Calu3 (cell line): ENCODE measurements around the gene LSM12. TPM values are rescaled to one million over a fixed set of nuclear protein-coding genes. Genes with fewer than 3 reads are reported as not detected.

Source experiments
- BruUV-seq: library from RNA; stranded (reverse); fragments of 400-500 nt; replicated peaks from 2 replicates; lab custom pipeline; 2021; lab: Mats Ljungman, UMichigan
- CTCF ChIA-PET: fragments of 300-600 bp; sonication (Branson Sonifier 250); formaldehyde crosslinking; loops from one replicate; lab custom pipeline; 2022; ENCODE audit warnings: antibody characterized with exemption; lab: Charles Lee
- DNase-seq: peaks from one replicate; pipeline ENCODE4 v3.0.0; 2022
- H3K27ac Mint-ChIP-seq: one replicate; pipeline ENCODE4 v1.8.0; 2022; ENCODE audit warnings: mixed read lengths; ENCODE audit not compliant: unreplicated experiment
- H3K27me3 Mint-ChIP-seq: one replicate; pipeline ENCODE4 v1.8.0; 2022; ENCODE audit warnings: mixed read lengths; ENCODE audit not compliant: unreplicated experiment
- H3K36me3 Mint-ChIP-seq: one replicate; pipeline ENCODE4 v1.8.0; 2022; ENCODE audit warnings: mild to moderate bottlenecking, moderate library complexity, mixed read lengths; ENCODE audit not compliant: insufficient read depth, unreplicated experiment
- H3K4me1 Mint-ChIP-seq: one replicate; pipeline ENCODE4 v1.8.0; 2022; ENCODE audit warnings: mild to moderate bottlenecking, low read depth, mixed read lengths; ENCODE audit not compliant: unreplicated experiment
- H3K4me3 Mint-ChIP-seq: one replicate; pipeline ENCODE4 v1.8.0; 2022; ENCODE audit warnings: mild to moderate bottlenecking, low read depth, moderate library complexity, mixed read lengths; ENCODE audit not compliant: unreplicated experiment
- H3K9me3 Mint-ChIP-seq: one replicate; pipeline ENCODE4 v1.8.0; 2022; ENCODE audit warnings: low read depth, mixed read lengths; ENCODE audit not compliant: unreplicated experiment
- intact Hi-C: fragments of 100-400 bp; cut with micrococcal nuclease; formaldehyde crosslinking; loops from one replicate; pipeline ENCODE4 v1.10.0; 2022; ENCODE audit not compliant: unreplicated experiment
- total RNA-seq: library from RNA; stranded (reverse); gene quantifications from 2 replicates; pipeline ENCODE4 v1.2.3, GENCODE V29; 2022
- TF ChIP-seq, protein P1 (sequence below): fragments of 200-600 bp; IDR thresholded peaks from one replicate; pipeline ENCODE4 v1.8.0; 2022; ENCODE audit warnings: antibody characterized with exemption; ENCODE audit not compliant: unreplicated experiment

The LSM12 gene
- total RNA-seq, 1 experiment from 2014 or later, result 79.5 TPM

GRCh38 chr17:43987131-43988021 lies 79.1 kb downstream of the LSM12 start:
- TF ChIP-seq, protein P1, sequence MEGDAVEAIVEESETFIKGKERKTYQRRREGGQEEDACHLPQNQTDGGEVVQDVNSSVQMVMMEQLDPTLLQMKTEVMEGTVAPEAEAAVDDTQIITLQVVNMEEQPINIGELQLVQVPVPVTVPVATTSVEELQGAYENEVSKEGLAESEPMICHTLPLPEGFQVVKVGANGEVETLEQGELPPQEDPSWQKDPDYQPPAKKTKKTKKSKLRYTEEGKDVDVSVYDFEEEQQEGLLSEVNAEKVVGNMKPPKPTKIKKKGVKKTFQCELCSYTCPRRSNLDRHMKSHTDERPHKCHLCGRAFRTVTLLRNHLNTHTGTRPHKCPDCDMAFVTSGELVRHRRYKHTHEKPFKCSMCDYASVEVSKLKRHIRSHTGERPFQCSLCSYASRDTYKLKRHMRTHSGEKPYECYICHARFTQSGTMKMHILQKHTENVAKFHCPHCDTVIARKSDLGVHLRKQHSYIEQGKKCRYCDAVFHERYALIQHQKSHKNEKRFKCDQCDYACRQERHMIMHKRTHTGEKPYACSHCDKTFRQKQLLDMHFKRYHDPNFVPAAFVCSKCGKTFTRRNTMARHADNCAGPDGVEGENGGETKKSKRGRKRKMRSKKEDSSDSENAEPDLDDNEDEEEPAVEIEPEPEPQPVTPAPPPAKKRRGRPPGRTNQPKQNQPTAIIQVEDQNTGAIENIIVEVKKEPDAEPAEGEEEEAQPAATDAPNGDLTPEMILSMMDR, result no peak
- intact Hi-C loops, result no loop called here
- Mint-ChIP-seq H3K4me3 (no peak overlapping the region), H3K9me3 (no peaks in the 10 kb centered on the region), H3K4me1 (no peaks in the 10 kb centered on the region), H3K27ac (no peak overlapping the region), H3K27me3 (peaks cover 89% of the 10 kb centered on the region), H3K36me3 (no peaks in the 10 kb centered on the region)
- BruUV-seq, result no TSS peak
- CTCF ChIA-PET, result interaction anchor here (0.8 to 0.9 kb wide), 2 partner anchors 15 to 44 kb away, joined by 3 read pairs; no protein-coding TSS in a partner anchor
- no peak for DNase-seq

GRCh38 chr17:43986225-43986981 lies 80.1 kb downstream of the LSM12 start:
- Mint-ChIP-seq H3K27me3 (peaks cover 92% of the 10 kb centered on the region), H3K27ac (no peak overlapping the region), H3K36me3 (no peaks in the 10 kb centered on the region), H3K4me1 (no peaks in the 10 kb centered on the region), H3K4me3 (no peak overlapping the region), H3K9me3 (no peaks in the 10 kb centered on the region)
- CTCF ChIA-PET, result interaction anchor here (0.5 to 0.9 kb wide), 3 partner anchors 23 to 617 kb away, joined by 3 read pairs; no protein-coding TSS in a partner anchor
- DNase-seq, result no peak
- no TSS peak for BruUV-seq
- intact Hi-C loops, result no loop called here
- TF ChIP-seq, protein P1, result no peak

- TF ChIP-seq, protein P1, result no peak
- H3K9me3 Mint-ChIP-seq, result no peaks in the 10 kb centered on the region
- intact Hi-C loops, result no loop called here
- BruUV-seq, result no TSS peak
- peak overlapping the region; percentile 46 for H3K4me3 Mint-ChIP-seq
- no peaks in the 10 kb centered on the region for H3K36me3 Mint-ChIP-seq
- H3K27ac Mint-ChIP-seq, result no peak overlapping the region
- no peak for DNase-seq
- CTCF ChIA-PET, result interaction anchor here (0.6 to 0.9 kb wide), 2 partner anchors 11 to 33 kb away, joined by 4 to 5 read pairs; no protein-coding TSS in a partner anchor
- no peaks in the 10 kb centered on the region for H3K4me1 Mint-ChIP-seq
- peaks cover 100% of the 10 kb centered on the region for H3K27me3 Mint-ChIP-seq
These were observed 82.0 kb downstream of the LSM12 start for GRCh38 chr17:43984521-43984920.

Other genes with a start within 250 kb of the LSM12 start
- 19.9 and 21.9 TPM in 2 replicates for gene MPP3, start 233.5 kb downstream of the LSM12 start, total RNA-seq
- gene CD300LG, start 219.5 kb downstream of the LSM12 start, total RNA-seq, result not detected in 2 replicates
- 5.5 and 6.7 TPM in 2 replicates for gene MPP2, start 159.1 kb downstream of the LSM12 start, total RNA-seq
- not detected in 2 replicates for gene PPY, start 124.2 kb downstream of the LSM12 start, total RNA-seq
- not detected in 2 replicates for gene PYY, start 112.7 kb downstream of the LSM12 start, total RNA-seq
- gene NAGS, start 62.0 kb downstream of the LSM12 start, total RNA-seq, result 1.3 and 1.6 TPM in 2 replicates
- gene TMEM101, start 51.7 kb downstream of the LSM12 start, total RNA-seq, result 41.8 and 43.8 TPM in 2 replicates
- 99.6 and 103 TPM in 2 replicates for gene G6PC3, start 4.1 kb upstream of the LSM12 start, total RNA-seq
- gene HDAC5, start 57.0 kb upstream of the LSM12 start, total RNA-seq, result 22.4 and 22.8 TPM in 2 replicates
- gene HROB, start 75.3 kb upstream of the LSM12 start, total RNA-seq, result 24.4 and 24.8 TPM in 2 replicates
- gene ASB16, start 104.0 kb upstream of the LSM12 start, total RNA-seq, result 0.19 TPM in 1 of 2 replicates, not detected in the other
- 56.0 and 58.8 TPM in 2 replicates for gene TMUB2, start 120.3 kb upstream of the LSM12 start, total RNA-seq
- 93.1 and 112 TPM in 2 replicates for gene ATXN7L3, start 133.2 kb upstream of the LSM12 start, total RNA-seq
- gene UBTF, start 153.0 kb upstream of the LSM12 start, total RNA-seq, result 92.1 and 94.2 TPM in 2 replicates
- not detected in 2 replicates for gene SLC4A1, start 201.5 kb upstream of the LSM12 start, total RNA-seq
- 0.86 and 1.2 TPM in 2 replicates for gene RUNDC3A, start 241.9 kb upstream of the LSM12 start, total RNA-seq